SK-N-DZ (cell line): ENCODE results near the gene NUDT5.

Experiments
- DNase-seq: peaks from one replicate; pipeline ENCODE4 v3.0.0-alpha.2; 2015; ENCODE audit warnings: low spot score
- small RNA-seq, 2 experiments: library from RNA; depleted of rRNA; stranded (forward); fragments of <200 nt; gene quantifications; one replicate each; pipeline ENCODE3, GENCODE V24; 2014

Gene NUDT5

GRCh38 chr10:12165036-12165435 is 30.7 kb downstream of the NUDT5 start:
- DNase-seq, result no peak

DNA sequence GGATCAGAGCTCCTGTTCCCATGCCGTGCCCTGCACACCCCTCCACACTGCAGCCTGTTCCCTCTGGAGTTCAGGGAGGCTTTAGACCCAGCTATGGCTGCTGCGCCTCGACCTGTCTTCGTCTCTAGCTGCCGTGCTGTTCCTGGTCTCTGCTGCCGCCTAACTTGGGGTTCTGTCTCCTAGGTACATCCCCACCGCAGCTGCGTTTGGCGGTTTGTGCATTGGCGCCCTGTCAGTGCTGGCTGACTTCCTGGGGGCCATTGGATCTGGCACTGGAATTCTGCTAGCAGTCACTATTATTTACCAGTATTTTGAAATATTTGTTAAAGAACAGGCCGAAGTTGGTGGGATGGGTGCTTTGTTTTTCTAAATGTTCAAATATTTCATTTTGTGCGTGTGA is 31.6 kb downstream of the NUDT5 start:
- DNase-seq, result no peak

GRCh38 chr10:12162927-12163326 is 32.8 kb downstream of the NUDT5 start:
- DNase-seq, result no peak

- no peak for DNase-seq
Observed at GRCh38 chr10:12160664-12161063, 35.0 kb downstream of the NUDT5 start.

GRCh38 chr10:12158111-12158510 is 37.6 kb downstream of the NUDT5 start:
- DNase-seq, result no peak

GRCh38 chr10:12156367-12157123 is 39.1 kb downstream of the NUDT5 start:
- DNase-seq, result no peak

GRCh38 chr10:12154516-12154915 is 41.2 kb downstream of the NUDT5 start:
- no peak for DNase-seq

DNA sequence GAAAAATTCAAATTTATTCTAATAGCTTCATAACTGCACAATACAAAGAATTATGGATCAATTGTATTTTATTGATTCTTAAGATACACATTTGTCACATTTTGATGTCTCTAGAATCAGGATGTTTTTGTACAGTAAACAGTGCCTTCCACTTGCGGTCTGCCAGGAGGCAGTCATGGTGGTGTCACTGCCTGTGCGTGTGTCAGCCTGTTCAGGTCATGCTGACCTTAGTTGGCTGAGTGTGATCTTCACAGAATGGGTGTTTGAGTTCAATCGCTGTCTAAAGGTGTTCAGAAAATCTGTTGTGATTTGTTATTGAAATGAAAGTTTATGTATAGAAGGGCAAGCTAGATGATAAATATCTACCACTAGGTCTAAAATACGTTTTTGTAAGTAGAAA is 45.5 kb downstream of the NUDT5 start:
- no peak for DNase-seq

DNA sequence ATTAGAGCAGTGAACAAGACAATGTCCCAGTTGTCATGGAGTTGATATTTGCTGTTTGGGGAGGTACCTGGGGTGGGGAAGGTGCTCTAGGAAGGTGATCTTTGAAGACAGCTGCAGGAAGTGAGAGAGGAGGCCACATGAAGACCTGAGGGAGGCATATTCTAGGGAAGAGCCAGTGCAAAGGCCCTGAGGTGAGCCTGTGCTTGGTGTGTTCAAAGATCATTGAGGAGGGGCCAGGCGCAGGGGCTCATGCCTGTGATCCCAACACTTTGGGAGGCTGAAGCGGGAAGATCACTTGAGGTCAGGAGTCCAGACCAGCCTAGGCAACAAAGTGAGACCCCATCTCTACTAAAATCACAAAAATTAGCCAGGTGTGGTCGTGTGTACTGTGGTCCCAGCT is 51.2 kb downstream of the NUDT5 start:
- no peak for DNase-seq

- DNase-seq, result no peak
Observed at GRCh38 chr10:12140038-12140437, 55.7 kb downstream of the NUDT5 start.

GRCh38 chr10:12135631-12136030 is 60.1 kb downstream of the NUDT5 start:
- no peak for DNase-seq

GRCh38 chr10:12130237-12130872 is 65.3 kb downstream of the NUDT5 start:
- peak; percentile 86 for DNase-seq

GRCh38 chr10:12129222-12130111 is 66.2 kb downstream of the NUDT5 start, which contains the start of gene SEC61A2:
TSS of gene SEC61A2 (plus strand) at chr10:12129677. CDS start at chr10:12129788, 111 bp downstream.
- peak; percentile 91 for DNase-seq

DNA sequence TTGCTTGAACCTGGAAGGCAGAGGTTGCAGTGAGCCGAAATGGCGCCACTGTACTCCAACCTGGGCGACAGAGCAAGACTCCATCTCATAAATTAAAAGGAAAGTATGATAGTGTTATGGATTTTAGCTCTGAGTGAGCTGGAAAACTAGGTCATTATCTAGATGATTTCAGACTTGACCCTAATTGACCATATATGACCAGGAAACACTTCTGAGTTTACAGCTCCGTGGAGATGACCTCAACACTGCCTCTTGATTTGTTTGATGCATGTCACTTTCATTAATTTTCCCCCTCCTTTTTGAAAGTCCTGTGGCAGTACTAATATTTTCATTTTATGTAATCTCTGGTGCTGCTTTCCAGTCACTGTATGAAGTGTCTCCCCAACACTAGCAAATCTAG is 74.0 kb downstream of the NUDT5 start:
- DNase-seq, result no peak

Small RNA genes within 50 kb of the gene (small RNA-seq; reads per million reads assigned to genes)
- gene MIR548AK, result 0 reads per million in 2 experiments
- 0 reads per million in 2 experiments for gene RNU6-88P
